Measurements from ENCODE around the gene WDR6. TPM values are rescaled to one million over a fixed set of nuclear protein-coding genes. Genes with fewer than 3 reads are reported as not detected.

Gene WDR6
- total RNA-seq, 1 experiment from 2014 or later: 174 TPM

DNA sequence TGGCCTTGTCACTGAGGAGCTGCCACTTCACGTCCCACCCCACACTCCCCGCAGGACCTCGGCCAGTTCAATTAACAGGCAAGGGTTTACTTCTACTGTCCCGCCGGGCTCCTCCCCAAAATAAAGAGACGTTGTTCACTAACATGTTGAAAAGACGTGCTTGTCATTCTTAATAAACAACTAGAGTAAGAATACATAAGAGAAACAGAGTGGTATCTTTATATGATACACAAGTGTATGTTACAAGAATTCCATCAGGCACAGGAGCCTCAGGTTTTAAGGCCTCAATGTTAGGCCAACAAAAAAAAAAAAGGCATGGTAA lies 22.3 kb downstream of the WDR6 start:
- ChIA-PET CTCF (interaction anchor here (0.6 to 1.3 kb wide), 4 partner anchors 16 to 65 kb away, joined by 3 read pairs; partner anchors contain the start of genes QRICH1 and WDR6), POLR2A (interaction anchor here (0.7 to 1.8 kb wide), 19 partner anchors 8 to 589 kb away, joined by 3 to 41 read pairs (median 5); partner anchors contain the start of genes CCDC51, DALRD3, LAMB2 and P4HTM), RAD21 (ENCODE audit: low non-redundant PET in 1 of 2, low total read pairs in 2 of 2, uncharacterized antibody in 2 of 2, unreplicated experiment in 2 of 2) (interaction anchor here in 1 of 2 experiments (0.7 kb wide), 1 partner anchor 505 kb away, joined by 3 read pairs; no protein-coding TSS in a partner anchor)
- ATAC-seq (no peak), DNase-seq (ENCODE audit: low read depth, low spot score) (no peak)
- TF ChIP-seq ELF1 (IDR thresholded peaks at IDR 0.05; ENCODE audit: borderline replicate concordance, low read depth) (no peak), SRF (IDR thresholded peaks at IDR 0.05; ENCODE audit: low read depth) (no peak), SIN3A (IDR thresholded peaks at IDR 0.05; ENCODE audit: low read depth) (no peak), REST (IDR thresholded peaks at IDR 0.05; ENCODE audit: low read depth) (no peak), EGR1 (IDR thresholded peaks at IDR 0.05; ENCODE audit: low read depth) (no peak), ZFX (IDR thresholded peaks at IDR 0.05) (no peak), CTCF (IDR thresholded peaks at IDR 0.05 in 2 of 3, conservative IDR thresholded peaks at IDR 0.05 in 1 of 3; ENCODE audit: borderline replicate concordance in 1 of 3, insufficient read depth in 1 of 3, low read depth in 2 of 3, low read length in 2 of 3) (no peak), CBX3 (IDR thresholded peaks at IDR 0.05; ENCODE audit: low read depth) (no peak), RAD21 (IDR thresholded peaks at IDR 0.05; ENCODE audit: low read depth) (no peak), YY1 (IDR thresholded peaks at IDR 0.05; ENCODE audit: extremely low read depth, insufficient replicate concordance, low read depth, low read length) (no peak), POLR2AphosphoS5 (IDR thresholded peaks at IDR 0.05; ENCODE audit: low read depth, low read length) (no peak), SP1 (IDR thresholded peaks at IDR 0.05; ENCODE audit: low read depth) (no peak), JUND (IDR thresholded peaks at IDR 0.05) (no peak), CEBPB (IDR thresholded peaks at IDR 0.05; ENCODE audit: low read depth) (no peak), POLR2A (IDR thresholded peaks at IDR 0.05; ENCODE audit: borderline replicate concordance, extremely low read depth, insufficient read depth, insufficient read length) (no peak), TCF7L2 (IDR thresholded peaks at IDR 0.05; ENCODE audit: borderline replicate concordance, extremely low read depth, insufficient read depth, insufficient read length) (no peak)
- TF ChIP-seq, protein P1, sequence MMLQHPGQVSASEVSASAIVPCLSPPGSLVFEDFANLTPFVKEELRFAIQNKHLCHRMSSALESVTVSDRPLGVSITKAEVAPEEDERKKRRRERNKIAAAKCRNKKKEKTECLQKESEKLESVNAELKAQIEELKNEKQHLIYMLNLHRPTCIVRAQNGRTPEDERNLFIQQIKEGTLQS (IDR thresholded peaks at IDR 0.05): no peak
- TF ChIP-seq, protein P2, sequence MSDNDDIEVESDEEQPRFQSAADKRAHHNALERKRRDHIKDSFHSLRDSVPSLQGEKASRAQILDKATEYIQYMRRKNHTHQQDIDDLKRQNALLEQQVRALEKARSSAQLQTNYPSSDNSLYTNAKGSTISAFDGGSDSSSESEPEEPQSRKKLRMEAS (IDR thresholded peaks at IDR 0.05): no peak
- TF ChIP-seq, protein P3, sequence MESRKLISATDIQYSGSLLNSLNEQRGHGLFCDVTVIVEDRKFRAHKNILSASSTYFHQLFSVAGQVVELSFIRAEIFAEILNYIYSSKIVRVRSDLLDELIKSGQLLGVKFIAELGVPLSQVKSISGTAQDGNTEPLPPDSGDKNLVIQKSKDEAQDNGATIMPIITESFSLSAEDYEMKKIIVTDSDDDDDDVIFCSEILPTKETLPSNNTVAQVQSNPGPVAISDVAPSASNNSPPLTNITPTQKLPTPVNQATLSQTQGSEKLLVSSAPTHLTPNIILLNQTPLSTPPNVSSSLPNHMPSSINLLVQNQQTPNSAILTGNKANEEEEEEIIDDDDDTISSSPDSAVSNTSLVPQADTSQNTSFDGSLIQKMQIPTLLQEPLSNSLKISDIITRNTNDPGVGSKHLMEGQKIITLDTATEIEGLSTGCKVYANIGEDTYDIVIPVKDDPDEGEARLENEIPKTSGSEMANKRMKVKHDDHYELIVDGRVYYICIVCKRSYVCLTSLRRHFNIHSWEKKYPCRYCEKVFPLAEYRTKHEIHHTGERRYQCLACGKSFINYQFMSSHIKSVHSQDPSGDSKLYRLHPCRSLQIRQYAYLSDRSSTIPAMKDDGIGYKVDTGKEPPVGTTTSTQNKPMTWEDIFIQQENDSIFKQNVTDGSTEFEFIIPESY (IDR thresholded peaks at IDR 0.05; ENCODE audit: extremely low read depth, insufficient replicate concordance, low read length): no peak
- peak overlapping the region; percentile 99 for H3K9ac ChIP-seq (ENCODE audit: low read length)
- peak overlapping the region; percentile 93 for H3K4me2 ChIP-seq (ENCODE audit: low read length)
- peaks cover 47% of the 10 kb centered on the region for H3K79me2 ChIP-seq (ENCODE audit: insufficient read depth, low read length)
- H4K20me1 ChIP-seq (ENCODE audit: insufficient read depth): peaks cover 4% of the 10 kb centered on the region; the same call in 1 of the 2 replicates
- H3K4me1 ChIP-seq (ENCODE audit: control insufficient read depth in 1 of 2, insufficient read depth in 2 of 2, low read length in 2 of 2): peaks cover 3 to 32% of the 10 kb centered on the region in 2 experiments; a peak in 3 of 4 replicates
- peak overlapping the region in 1 of 2 experiments; percentile 97; a peak in 2 of 4 replicates for H3K4me3 ChIP-seq (replicated peaks in 1 of 2; ENCODE audit: low read depth in 1 of 2, low read length in 2 of 2)
- H3K36me3 ChIP-seq (ENCODE audit: control insufficient read depth in 1 of 2, insufficient read depth in 2 of 2, low read length in 2 of 2): peaks cover 30 to 68% of the 10 kb centered on the region in 2 experiments
- BruUV-seq (replicated peaks): no TSS peak
- intact Hi-C loops (cut with micrococcal nuclease): loop anchor here (2.0 kb wide), 1 partner anchor 65 kb away; the partner anchor contains the start of gene QRICH1
- no peaks in the 10 kb centered on the region for H3K9me2 ChIP-seq (ENCODE audit: insufficient read depth)
- peak overlapping the region; percentile 68 for H3K27ac ChIP-seq (ENCODE audit: low read depth, low read length)
- no peaks in the 10 kb centered on the region for H3K9me3 ChIP-seq (ENCODE audit: control insufficient read depth in 1 of 2, insufficient read depth in 1 of 2, low read depth in 1 of 2, low read length in 2 of 2)
- H2AFZ ChIP-seq (ENCODE audit: low read depth, low read length, poor library complexity, severe bottlenecking): no peak overlapping the region
- no peaks in the 10 kb centered on the region for H3K27me3 ChIP-seq (ENCODE audit: insufficient read depth, low read length)
